HG02884 (cell line): Measurements from ENCODE around the gene SLC9A3.
"Not testable (repeated sequence)": the region's sequence is repeated elsewhere in the genome, so short reads cannot be mapped to it uniquely, and the experiment has no call there.

Experiments
- ATAC-seq: cut with Tn5 transposase; IDR thresholded peaks from one replicate; pipeline ENCODE4 v1.9.1; 2021; ENCODE audit warnings: mild to moderate bottlenecking, moderate library complexity; ENCODE audit not compliant: unreplicated experiment

SLC9A3 gene

GRCh38 chr5:524234-524972 lies at the start of gene SLC9A3:
TSS of gene SLC9A3 (minus strand) at chr5:524449.
- ATAC-seq = no peak

- ATAC-seq = no peak
Measured at GRCh38 chr5:573976-574375, 49.7 kb upstream of the SLC9A3 start.

- ATAC-seq = no peak
Measured at GRCh38 chr5:573206-573605, 49.0 kb upstream of the SLC9A3 start.

- no peak for ATAC-seq
Measured at GRCh38 chr5:572398-573019, 48.3 kb upstream of the SLC9A3 start.

- no peak for ATAC-seq
Measured at GRCh38 chr5:571791-572190, 47.5 kb upstream of the SLC9A3 start.

- no peak for ATAC-seq
Measured at GRCh38 chr5:570886-571285, 46.6 kb upstream of the SLC9A3 start.

- ATAC-seq = no peak
Measured at GRCh38 chr5:570446-570845, 46.2 kb upstream of the SLC9A3 start.

GRCh38 chr5:569868-570361 lies 45.7 kb upstream of the SLC9A3 start:
- no peak for ATAC-seq

- no peak for ATAC-seq
Measured at GRCh38 chr5:569358-569867, 45.2 kb upstream of the SLC9A3 start.

GRCh38 chr5:568809-569208 lies 44.6 kb upstream of the SLC9A3 start:
- no peak for ATAC-seq

GRCh38 chr5:568061-568781 lies 44.0 kb upstream of the SLC9A3 start:
- no peak for ATAC-seq

GRCh38 chr5:567664-568060 lies 43.4 kb upstream of the SLC9A3 start:
- no peak for ATAC-seq

- no peak for ATAC-seq
Measured at GRCh38 chr5:566636-567309, 42.5 kb upstream of the SLC9A3 start.

GRCh38 chr5:565782-566440 lies 41.7 kb upstream of the SLC9A3 start:
- no peak for ATAC-seq

- ATAC-seq = no peak
Measured at GRCh38 chr5:561408-561807, 37.2 kb upstream of the SLC9A3 start.

- no peak for ATAC-seq
Measured at GRCh38 chr5:560792-561166, 36.5 kb upstream of the SLC9A3 start.

- no peak for ATAC-seq
Measured at GRCh38 chr5:558871-559503, 34.7 kb upstream of the SLC9A3 start.

- no peak for ATAC-seq
Measured at GRCh38 chr5:558326-558725, 34.1 kb upstream of the SLC9A3 start.

- not testable (repeated sequence) for ATAC-seq
Measured at GRCh38 chr5:557917-558316, 33.7 kb upstream of the SLC9A3 start.

GRCh38 chr5:556909-557441 lies 32.7 kb upstream of the SLC9A3 start:
- ATAC-seq = no peak
